AG04449 (cell line): ENCODE measurements around the gene IL1RN.

Experiments
- CTCF ChIA-PET: fragments of 350-600 bp; formaldehyde crosslinking; extraction: SDS; loops from one replicate; lab custom pipeline; 2021; ENCODE audit warnings: antibody characterized with exemption; lab: Yijun Ruan, JAX
- POLR2A ChIA-PET: fragments of 400-600, 350-600 bp; formaldehyde crosslinking; extraction: SDS; loops from one replicate; lab custom pipeline; 2020; ENCODE audit warnings: antibody characterized with exemption, inconsistent platforms; lab: Yijun Ruan, JAX
- DNase-seq: peaks from one replicate; pipeline ENCODE4 v3.0.0-alpha.2; 2010; ENCODE audit warnings: low read depth, low spot score
- H3K4me3 ChIP-seq: 2 replicates; pipeline ENCODE4 v1.5.1; 2011; ENCODE audit warnings: low read depth, mild to moderate bottlenecking, control low read depth, low read length
- CTCF ChIP-seq: IDR thresholded peaks from one replicate; pipeline ENCODE4 v1.5.1; 2011; ENCODE audit warnings: mild to moderate bottlenecking, moderate library complexity, low read length, control low read depth, inconsistent platforms; ENCODE audit not compliant: insufficient read depth; ENCODE audit errors: missing control alignments

The IL1RN gene

GRCh38 chr2:113160962-113161361, 33.6 kb downstream of the IL1RN start:
- POLR2A ChIA-PET, result no interaction called here
- no peak overlapping the region for H3K4me3 ChIP-seq
- CTCF ChIA-PET, result interaction anchor here (6.4 kb wide), 1 partner anchor 23 kb away, joined by 77 read pairs; no protein-coding TSS in a partner anchor
- TF ChIP-seq CTCF, result no peak
- no peak for DNase-seq

DNA sequence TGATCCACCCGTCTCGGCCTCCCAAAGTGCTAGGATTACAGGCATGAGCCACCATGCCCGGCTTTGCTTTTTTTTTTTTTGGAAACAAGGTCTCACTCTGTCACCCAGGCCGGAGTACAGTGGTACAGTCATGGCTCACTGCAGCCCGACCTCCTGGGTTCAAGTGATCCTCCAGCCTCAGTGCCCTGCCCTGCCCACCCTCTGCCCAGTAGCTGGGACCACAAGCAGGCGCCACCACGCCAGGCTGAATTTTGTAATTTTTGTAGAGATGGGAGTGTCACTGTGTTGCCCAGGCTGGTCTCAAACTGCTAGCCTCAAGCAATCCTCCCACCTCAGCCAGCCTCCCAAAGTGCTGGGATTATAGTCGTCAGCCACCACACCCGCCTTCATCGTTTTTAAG, 34.8 kb downstream of the IL1RN start:
- ChIA-PET POLR2A (no interaction called here), CTCF (interaction anchor here (1.8 to 7.2 kb wide), 3 partner anchors 24 to 228 kb away, joined by 8 to 59 read pairs (median 12); no protein-coding TSS in a partner anchor)
- no peak overlapping the region for H3K4me3 ChIP-seq
- no peak for TF ChIP-seq CTCF
- DNase-seq, result no peak

- ChIA-PET CTCF (interaction anchor here (1.8 to 7.2 kb wide), 3 partner anchors 25 to 227 kb away, joined by 8 to 59 read pairs (median 12); no protein-coding TSS in a partner anchor), POLR2A (no interaction called here)
- no peak overlapping the region for H3K4me3 ChIP-seq
- no peak for TF ChIP-seq CTCF
- no peak for DNase-seq
These were observed 35.5 kb downstream of the IL1RN start for GRCh38 chr2:113162869-113163268.

GRCh38 chr2:113164215-113164929, 37.0 kb downstream of the IL1RN start:
- POLR2A ChIA-PET, result no interaction called here
- CTCF ChIA-PET, result interaction anchor here (1.3 to 7.2 kb wide), 4 partner anchors 26 to 226 kb away, joined by 6 to 59 read pairs (median 10); no protein-coding TSS in a partner anchor
- no peak for TF ChIP-seq CTCF
- no peak overlapping the region for H3K4me3 ChIP-seq
- no peak for DNase-seq

DNA sequence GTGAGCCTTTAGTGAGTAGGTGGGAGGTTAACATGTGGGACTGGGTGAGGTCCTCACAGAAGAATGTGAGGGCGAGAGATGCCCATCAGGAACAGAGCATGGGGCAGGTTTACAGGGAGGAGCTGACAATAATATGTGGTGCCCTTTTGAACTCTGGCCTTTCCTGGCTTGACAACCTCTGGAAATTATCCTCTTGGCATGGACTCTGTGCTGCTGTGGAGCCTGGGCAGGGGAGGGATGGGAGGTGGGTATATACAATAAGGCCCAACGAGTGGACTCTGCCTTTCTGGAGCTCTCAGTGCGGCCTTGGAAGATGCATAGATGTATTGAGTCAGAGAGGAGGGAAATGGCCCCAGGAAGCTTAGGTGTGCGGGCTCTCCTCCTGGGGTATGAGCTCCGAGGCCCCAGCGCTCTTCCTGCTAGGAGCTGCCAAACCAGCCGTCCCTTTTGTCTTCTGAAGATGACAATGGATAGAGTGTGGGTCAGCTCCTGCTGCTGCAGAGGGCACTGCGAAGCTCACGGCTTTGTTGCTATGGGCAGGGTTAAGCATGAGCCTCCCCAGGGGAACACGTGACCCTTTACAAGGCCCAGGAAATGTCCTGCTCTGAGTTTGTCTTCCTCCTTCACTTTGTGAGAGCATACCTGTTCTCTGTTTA, 37.7 kb downstream of the IL1RN start:
- POLR2A ChIA-PET, result no interaction called here
- no peak for TF ChIP-seq CTCF
- CTCF ChIA-PET, result interaction anchor here (1.3 to 7.2 kb wide), 4 partner anchors 9 to 225 kb away, joined by 6 to 59 read pairs (median 6); no protein-coding TSS in a partner anchor
- H3K4me3 ChIP-seq, result no peak overlapping the region
- DNase-seq, result no peak

GRCh38 chr2:113166187-113166645, 38.8 kb downstream of the IL1RN start:
- CTCF ChIA-PET, result interaction anchor here (1.4 to 7.2 kb wide), 3 partner anchors 8 to 205 kb away, joined by 6 to 59 read pairs (median 7); no protein-coding TSS in a partner anchor
- POLR2A ChIA-PET, result no interaction called here
- H3K4me3 ChIP-seq, result no peak overlapping the region
- no peak for DNase-seq
- no peak for TF ChIP-seq CTCF
